Germinal center (tissue), 1 donor: Measurements from ENCODE around the gene TEAD3.

ENCODE experiments used
- DNase-seq: peaks from one replicate; pipeline ENCODE4 v3.0.0; 2012; ENCODE audit warnings: mixed read lengths, low spot score

Gene TEAD3

DNA sequence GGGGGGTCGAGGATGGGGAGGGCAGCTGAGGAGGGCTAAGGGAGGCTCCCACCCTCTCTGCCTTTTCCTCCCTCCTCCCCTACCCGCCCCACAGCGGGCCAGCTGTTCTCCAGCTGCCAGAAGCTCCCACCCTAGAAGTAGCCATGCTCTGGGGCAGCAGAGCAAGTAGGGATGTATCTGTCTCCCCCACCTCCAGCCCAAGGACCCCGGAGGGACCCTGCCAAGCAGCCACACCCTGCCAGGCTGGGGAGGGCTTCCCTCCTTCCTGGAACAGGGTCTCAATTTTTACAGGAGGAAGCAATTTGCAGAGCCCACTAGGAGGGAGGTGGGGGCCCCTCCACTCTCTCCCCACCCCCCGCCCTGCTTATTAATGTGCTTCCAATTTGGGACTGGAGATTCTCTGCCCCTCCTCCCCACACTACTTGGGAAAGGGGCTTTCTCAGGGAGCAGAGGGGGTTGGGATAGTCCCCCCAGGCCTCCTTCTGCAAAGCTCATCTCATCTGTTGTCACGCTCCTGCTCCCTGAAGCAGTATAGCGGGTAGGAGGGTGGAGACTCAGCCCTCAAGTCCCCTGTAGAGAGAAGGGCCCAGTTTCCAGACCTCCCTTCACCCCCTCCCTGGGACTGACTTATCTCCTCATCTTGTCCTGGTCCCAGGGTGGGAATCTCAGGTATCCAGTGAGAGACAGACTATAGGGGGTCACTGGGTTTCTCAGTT, 4.5 kb downstream of the TEAD3 start:
- no peak for DNase-seq

DNA sequence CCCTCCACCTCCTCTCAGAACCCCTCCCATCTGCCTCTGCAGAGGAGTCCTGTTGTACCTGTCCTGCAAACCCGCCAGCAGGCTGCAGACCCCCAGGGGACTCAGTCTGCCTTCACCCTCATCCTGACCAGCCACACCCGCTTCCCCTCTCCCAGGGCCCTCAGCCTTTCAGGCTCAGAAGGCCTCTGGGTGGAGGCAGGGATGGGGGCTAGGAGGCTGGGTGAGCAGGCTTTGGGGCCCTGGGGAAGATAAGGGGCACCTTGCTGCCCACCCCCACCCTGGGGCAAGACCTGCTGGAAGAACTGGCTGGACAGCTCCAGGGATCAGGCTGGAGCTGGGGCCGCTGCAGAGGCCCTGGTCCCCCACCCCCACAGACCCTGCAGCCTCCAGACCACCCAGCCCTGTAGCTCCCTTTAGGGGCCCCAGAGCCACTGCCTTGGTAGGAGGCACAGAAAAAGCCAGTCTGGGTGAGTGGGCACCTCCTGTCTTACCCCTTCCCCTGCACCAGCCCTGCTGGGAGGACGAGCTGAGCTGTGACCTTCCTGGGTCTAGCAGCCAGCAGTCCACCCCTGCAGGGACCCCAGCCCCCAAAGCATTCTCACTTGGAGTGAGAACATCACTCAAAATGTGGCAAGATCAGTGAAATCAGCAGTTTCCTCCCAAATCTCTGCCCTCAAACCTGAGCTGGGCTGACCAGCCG, 5.2 kb downstream of the TEAD3 start:
- no peak for DNase-seq

DNA sequence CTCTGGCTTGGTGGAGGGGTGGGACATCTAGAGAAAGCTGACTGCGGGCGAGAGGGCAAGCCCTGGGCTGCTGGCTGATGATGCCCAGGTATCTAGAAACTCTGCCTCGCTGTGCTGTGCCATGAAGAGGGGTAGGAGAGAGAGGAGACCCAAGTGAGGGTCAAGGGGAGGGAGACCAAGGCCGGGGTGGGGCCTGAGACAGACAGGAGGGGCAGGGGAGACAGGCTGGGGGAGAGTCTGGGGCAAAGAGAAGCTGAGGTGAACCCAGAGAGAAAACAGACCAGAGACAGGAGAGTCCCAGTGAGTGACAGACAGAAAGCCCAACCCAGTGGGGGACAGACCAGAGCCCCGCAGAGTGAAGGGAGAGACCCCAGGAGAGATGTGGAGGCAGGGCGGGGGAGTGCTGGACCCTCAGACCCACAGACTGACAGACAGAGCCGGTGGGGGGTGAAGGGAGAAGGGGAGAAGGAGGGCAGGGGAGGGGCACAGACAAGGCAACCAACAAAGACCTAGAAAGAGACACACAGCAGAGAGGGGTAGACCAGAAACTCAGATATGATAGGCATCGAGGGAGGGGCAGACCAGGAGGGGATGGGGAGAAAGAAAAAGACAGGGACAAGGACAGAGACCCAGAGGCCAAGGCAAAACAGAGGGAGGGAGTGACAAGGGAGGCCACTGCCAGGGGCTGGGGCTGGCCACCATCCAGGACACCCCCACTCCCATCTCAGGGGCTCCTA, 5.9 kb downstream of the TEAD3 start:
- no peak for DNase-seq

GRCh38 chr6:35489995-35490791, 6.7 kb downstream of the TEAD3 start:
- DNase-seq = no peak

GRCh38 chr6:35489066-35489465, 7.8 kb downstream of the TEAD3 start:
- DNase-seq = no peak

- DNase-seq = no peak
Observed at GRCh38 chr6:35488517-35488862, 8.4 kb downstream of the TEAD3 start.

GRCh38 chr6:35487658-35488516, 9.0 kb downstream of the TEAD3 start:
- no peak for DNase-seq

DNA sequence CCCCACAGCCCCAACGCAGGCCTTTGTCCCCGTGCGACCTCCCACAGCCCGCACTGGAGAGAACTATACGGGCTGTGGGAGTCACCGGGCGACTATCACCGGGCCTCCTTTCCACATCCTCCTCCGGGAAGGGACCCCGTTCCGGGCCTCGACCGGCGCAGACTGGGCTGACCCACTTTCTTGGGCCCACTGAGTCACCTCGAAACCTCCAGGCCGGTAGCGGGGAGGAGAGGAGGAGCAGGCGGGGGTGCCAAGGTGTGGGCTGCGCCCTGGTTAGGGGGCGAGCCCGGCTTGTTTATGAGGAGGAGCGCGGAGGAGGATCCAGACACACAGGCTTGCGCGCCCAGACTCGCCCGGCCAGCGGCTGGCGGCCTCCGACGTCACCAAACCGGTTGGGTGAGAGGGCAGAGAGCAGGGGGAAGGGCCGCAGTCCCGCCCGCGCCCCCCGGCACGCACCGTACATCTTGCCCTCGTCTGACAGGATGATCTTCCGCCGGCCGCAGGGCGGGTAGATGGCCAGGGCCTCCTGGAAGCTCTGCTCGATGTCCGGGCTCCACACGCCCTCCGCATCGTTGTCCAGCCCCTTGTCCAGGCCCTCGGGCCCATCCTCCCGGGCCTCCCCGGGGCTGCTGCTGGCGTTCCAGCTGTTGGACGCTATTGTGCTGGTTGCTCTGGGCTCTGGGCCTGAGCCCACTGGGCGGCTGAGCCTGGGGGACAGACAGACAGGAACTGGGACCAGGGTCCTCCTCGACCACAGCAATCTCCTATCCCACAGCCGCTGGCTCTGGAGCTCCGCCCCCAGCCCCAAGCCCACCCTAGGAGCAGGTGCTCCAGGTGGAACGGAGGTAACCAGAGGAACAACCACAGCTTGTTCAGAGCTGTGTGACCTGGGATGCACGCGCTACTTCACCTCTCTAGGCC, 10.6 kb downstream of the TEAD3 start:
- no peak for DNase-seq

DNA sequence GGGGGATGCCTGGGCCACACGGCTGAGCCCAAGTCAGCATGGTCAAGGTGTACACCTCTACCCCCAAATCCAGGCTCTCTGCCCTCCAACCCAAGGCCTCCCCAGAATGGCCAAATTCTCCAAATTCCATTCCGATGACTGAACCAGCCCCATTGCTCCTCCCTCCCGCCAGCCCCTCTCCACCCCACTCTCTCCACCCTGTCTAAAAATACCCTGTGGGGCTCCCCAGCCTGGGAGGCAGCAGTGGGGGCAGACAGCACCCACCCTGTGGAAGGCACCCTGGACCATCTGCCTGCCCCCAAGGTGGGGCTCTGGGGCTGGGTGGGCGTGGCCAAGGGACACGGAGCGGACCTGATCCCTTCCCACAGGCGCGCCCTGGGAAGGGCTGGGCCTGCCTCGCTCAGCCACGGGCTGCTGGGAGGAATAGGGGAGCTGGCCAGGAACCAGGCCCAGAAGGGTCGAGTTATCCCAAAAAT, 11.4 kb downstream of the TEAD3 start:
- DNase-seq = no peak

DNA sequence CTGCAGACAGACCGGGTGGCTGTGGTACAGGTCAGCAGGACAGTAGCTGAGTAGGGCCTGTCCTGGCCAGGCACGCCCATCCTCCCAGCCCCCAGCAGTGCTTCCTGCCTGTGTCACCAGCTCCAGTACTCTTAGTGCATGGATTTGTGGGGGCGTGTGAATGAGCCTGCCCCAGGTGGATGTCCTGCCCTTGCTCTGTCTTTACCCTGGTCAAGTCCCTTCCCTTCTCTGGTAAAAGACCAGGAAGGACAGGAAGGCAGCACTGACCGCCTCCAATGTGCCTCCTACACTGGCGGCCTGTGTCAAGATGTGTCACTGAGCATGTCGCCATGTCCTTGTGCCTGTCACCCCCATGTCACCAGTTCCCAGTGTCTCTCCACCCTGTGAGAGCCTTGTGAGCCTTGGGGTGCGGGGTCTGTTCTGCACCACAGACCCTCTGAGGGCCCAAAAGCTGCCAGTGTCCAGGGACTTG, 11.9 kb downstream of the TEAD3 start:
- no peak for DNase-seq

- DNase-seq = no peak
Observed at GRCh38 chr6:35483893-35484645, 12.8 kb downstream of the TEAD3 start.

DNA sequence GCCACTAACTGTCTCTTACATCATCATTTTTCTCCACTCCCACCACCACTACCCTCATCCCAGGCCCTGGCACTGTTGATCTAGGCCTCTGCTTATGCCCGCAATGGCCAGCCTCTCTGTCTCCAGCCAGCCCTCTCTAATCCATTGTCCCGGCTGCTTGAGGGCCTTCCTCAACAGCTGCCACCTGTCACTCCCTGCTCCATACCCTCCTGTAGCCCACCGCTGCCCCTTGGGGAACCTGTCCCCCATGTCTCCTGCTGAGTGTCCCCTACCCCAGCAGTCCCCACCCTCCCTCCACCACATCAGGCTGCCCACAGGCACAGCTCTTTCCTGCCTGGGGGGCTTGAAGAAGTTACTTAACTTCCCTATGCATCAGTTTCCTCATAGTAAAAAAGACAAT, 13.4 kb downstream of the TEAD3 start:
- no peak for DNase-seq

DNA sequence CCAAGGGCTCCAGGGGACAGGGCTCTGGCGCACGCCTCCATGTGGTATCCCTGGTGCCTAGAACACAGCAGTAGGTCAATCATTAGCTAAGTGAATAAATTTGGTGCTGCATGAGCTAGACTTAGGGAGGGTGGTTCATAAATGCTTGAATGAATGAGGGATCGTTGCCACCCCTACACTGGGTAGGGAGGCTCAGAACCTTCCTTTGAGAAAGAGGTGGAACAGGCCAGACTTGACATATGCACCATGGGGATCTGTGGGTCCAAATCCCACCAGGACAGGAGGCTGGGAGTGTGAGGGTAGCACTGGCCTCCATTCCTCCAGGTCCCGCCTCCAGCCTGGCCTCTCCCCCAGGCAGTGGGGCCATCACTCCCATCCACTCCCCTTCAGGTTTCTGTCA, 13.8 kb downstream of the TEAD3 start:
- DNase-seq = no peak

DNA sequence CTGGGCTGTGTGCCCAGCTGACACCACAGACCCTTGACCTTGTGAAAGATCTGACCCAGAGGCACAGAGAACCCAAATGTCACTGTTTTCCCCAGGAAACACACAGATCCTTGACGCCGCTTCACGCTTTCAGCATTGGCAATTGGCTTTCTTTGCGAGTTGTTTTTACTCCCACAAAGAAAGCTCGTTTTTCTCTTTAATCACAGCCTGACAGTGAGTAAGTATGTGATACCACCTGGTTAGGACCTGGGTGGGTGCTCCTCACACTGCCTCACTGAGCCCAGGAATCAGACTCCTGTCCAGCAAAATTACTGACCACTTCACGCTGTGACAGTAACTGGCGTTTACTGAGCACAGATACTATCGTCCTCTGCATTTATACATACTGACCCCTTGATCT, 15.7 kb downstream of the TEAD3 start:
- DNase-seq = no peak

- no peak for DNase-seq
Observed at GRCh38 chr6:35480176-35480575, 16.7 kb downstream of the TEAD3 start.

DNA sequence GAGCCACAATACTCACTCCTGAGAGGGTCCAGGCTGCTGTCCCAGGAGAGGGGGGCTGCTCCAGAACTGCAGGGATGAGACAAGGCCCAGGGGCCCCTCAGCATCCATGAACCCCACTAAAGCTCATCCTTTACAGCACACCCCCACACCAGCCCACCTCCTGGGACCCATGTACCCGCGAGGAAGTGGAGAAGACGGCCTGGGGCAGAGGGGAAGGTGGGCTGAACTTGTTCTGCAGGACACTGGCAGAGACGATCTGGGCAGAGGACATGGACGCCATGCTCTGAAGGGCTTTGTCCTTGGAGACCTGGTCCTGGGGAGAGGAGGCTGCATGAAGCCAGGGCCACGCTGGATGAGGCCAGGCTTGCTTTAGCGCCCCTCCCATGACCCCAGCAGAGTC, 18.6 kb downstream of the TEAD3 start:
- DNase-seq = no peak

DNA sequence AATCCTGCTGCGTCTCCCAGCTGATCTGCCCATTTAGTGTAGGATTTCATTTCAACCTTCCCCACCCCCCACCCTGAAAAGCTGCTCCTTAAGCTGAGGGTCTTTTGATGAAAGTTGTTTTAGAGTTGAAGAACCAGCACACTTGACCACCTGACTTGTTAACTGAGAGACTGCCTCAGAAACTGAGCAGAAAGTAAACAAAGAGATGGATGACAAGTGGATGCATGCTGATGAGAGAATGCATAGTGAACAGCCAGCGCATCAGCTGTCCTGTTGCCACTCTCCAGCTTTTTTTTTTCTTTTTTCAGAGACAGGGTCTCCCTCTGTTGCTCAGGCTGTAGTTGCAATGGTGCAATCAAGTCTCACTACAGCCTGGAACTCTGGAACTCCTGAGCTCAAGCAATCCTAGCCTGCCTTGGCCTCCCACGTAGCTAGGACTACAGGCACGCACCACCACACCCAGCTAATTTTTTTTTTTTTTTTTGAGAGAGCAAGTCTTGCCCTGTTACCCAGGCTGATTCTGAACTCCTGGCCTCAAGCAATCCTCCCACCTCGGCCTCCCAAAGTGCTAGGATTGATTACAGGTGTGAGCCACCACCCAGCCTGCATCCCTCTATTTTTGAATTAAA, 19.2 kb downstream of the TEAD3 start:
- DNase-seq = no peak

GRCh38 chr6:35477028-35477427, 19.9 kb downstream of the TEAD3 start:
- no peak for DNase-seq

GRCh38 chr6:35476004-35476403, 20.9 kb downstream of the TEAD3 start:
- DNase-seq = no peak
